ENCODE measurements around the gene C17orf58.

- TF ChIP-seq CTCF (IDR thresholded peaks at IDR 0.05) = peak in 2 of 4 experiments; percentile 8 to 26
- no peak for TF ChIP-seq POLR2A (IDR thresholded peaks at IDR 0.05)
These were observed 53.5 kb downstream of the C17orf58 start for GRCh38 chr17:67942810-67943209.

Data from uterus (tissue), 2 donors.